SH-SY5Y (cell line): ENCODE measurements around the gene S100Z.

Experiments
- GATA2 ChIP-seq: IDR thresholded peaks from 2 replicates; pipeline ENCODE4 v1.6.1; 2011; ENCODE audit warnings: mild to moderate bottlenecking, low read depth, low read length
- GATA3 ChIP-seq: IDR thresholded peaks from 2 replicates; pipeline ENCODE4 v1.6.1; 2011; ENCODE audit warnings: low read depth, mild to moderate bottlenecking, low read length, moderate library complexity

- TF ChIP-seq GATA2 (no peak), GATA3 (no peak)
These were observed 6.1 kb downstream of the S100Z start for GRCh38 chr5:76855961-76856360.
